Measurements from ENCODE around the gene NPDC1.

- TF ChIP-seq TAF1 (IDR thresholded peaks at IDR 0.05; ENCODE audit: borderline replicate concordance, low read depth, low read length), result no peak
- no peak for TF ChIP-seq POLR2A (IDR thresholded peaks at IDR 0.05; ENCODE audit: low read depth, low read length)
Measured at GRCh38 chr9:136994180-136994887, 51.6 kb downstream of the NPDC1 start.
